ENCODE results near the gene DEDD.

The DEDD gene

DNA sequence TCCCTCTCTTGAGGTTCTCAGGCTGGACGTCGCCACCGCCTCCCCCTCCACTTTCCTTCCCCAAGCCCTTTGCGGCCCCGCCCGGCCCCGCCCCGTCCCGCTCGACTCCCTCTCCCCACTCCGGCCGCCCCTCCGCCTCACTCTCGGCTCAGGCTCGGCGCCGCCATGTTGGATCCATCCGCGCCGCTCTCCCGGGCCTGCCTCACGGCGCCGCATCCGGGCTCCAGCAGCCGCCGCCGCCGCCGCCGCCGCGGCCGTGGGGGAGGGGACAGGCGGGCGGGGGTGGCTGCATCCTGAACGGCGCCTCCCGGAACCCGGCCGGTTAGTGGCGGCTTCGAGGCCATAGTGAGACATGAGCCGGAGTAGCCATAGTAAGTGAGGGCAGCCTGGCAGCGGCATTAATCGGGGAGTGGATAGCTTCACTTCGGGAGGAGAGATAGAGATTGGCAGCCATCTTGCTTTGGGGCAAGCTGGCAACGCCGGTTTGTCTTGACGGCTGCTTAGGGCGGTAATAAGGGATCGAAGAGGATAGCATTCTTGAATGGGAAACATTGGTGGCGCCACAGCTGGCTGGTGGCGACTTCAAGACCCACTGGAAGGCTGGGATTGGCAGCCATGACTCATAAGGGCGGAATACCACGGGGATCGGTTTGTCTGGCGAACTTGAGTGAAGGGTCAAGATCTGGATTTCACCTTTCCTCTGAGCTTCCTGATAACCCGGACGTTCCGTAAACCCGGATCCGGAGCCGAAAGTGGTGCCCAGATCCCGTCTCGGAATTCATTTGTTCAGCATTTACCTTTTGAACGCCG lies at the start of gene DEDD:
Gene DEDD (minus strand): TSS at position 258 of the 810 bp plus-strand sequence. CDS start 8,205 bp downstream, outside the sequence.
- peak; percentile 98 for DNase-seq
- in situ Hi-C loops (cut with MboI; ENCODE audit: low pct_unique_long_range_greater_than_20kb, low sequenced_read_pairs), result no loop called here

DNA sequence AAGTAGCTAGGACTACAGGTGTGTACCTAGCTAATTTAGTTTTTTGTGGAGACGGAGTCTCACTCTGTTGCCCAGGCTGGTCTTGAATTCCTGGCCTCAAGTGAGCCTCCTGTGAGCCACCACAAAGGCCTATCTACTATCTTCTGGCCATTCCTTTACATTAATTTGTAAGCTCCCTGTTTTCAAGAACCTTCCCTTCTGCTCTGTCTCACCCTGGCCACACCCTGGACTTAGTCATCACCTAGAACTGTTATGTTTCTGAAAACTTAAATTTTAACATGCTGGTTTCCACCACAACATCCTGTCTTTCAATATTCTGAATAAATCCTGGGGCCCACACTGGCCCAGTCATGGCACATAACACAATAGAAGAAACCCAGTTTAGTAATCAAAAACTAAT lies 49.7 kb upstream of the DEDD start:
- in situ Hi-C loops (cut with MboI; ENCODE audit: low pct_unique_long_range_greater_than_20kb, low sequenced_read_pairs), result loop anchor here (25.0 kb wide), 1 partner anchor 205 kb away; no protein-coding TSS in a partner anchor

GRCh38 chr1:161180639-161181038 lies 48.2 kb upstream of the DEDD start:
- DNase-seq, result peak; percentile 58
- in situ Hi-C loops (cut with MboI; ENCODE audit: low pct_unique_long_range_greater_than_20kb, low sequenced_read_pairs), result loop anchor here (25.0 kb wide), 1 partner anchor 207 kb away; no protein-coding TSS in a partner anchor

More for the DNA sequence above, 49.7 kb upstream of the DEDD start:
- DNase-seq, result no peak

GRCh38 chr1:161179698-161180097 lies 47.2 kb upstream of the DEDD start:
- in situ Hi-C loops (cut with MboI; ENCODE audit: low pct_unique_long_range_greater_than_20kb, low sequenced_read_pairs), result loop anchor here (25.0 kb wide), 1 partner anchor 208 kb away; no protein-coding TSS in a partner anchor
- DNase-seq, result no peak

DNA sequence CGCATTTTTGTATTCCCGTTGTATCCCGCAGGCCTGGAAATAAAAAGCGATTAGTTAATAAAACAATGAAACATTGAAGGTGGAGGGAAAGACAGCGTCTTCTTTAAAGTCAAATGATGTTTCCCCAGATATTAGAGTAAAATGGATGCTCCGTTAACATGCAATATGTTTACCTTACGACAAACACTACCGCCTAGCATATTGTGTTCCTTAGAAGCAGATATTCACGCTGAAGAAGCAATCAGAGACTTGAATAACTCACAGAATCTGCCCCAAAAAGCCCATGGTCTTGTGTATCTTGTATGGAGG lies 45.4 kb upstream of the DEDD start:
- no peak for DNase-seq
- in situ Hi-C loops (cut with MboI; ENCODE audit: low pct_unique_long_range_greater_than_20kb, low sequenced_read_pairs), result loop anchor here (25.0 kb wide), 1 partner anchor 209 kb away; no protein-coding TSS in a partner anchor

DNA sequence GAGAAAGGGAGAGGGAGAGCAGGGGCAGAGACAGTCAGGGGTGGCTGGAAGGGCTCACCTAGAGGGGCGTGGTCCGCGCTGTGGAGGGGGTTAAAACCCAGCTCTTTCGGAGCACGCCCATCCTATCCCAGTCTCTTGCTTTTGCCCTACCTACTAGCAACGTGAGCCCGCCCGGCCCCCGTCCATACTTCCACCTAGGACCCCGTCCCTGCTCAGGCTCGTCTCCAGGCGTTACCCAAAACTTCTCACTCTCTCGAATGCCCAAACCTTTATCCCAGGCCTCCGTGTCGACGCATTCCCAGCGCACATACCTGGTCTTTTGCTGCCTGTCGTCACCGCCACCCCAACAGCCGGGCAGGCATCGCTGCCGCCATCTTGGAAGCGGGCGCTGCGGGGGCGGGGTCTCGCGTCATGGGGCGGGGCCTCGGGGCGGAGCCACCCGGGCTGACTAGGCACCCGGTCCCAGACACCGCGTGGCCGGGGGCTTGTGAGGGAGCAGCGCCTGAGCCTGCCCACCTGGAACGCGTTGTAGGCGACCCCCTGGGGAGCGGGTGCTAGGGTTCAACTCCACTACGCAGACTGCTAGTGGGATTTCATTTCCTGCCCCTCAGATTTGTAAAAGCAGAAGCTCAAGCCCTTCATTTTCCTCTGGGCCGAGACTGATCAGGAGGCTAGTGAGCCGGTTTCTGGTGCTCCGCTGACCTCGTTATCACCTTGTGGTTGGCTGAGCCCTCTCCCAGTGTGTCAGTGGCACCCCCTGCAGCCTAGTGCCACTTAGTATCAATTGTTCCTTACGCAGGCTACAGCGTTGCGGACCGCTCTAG lies 44.9 kb upstream of the DEDD start, which contains the start of gene B4GALT3:
Gene B4GALT3 (minus strand): TSS at position 396 of the 824 bp plus-strand sequence. CDS start 1,447 bp downstream, outside the sequence.
- peak; percentile 86 for DNase-seq
- in situ Hi-C loops (cut with MboI; ENCODE audit: low pct_unique_long_range_greater_than_20kb, low sequenced_read_pairs), result loop anchor here (25.0 kb wide), 1 partner anchor 210 kb away; no protein-coding TSS in a partner anchor

- DNase-seq, result no peak
- in situ Hi-C loops (cut with MboI; ENCODE audit: low pct_unique_long_range_greater_than_20kb, low sequenced_read_pairs), result loop anchor here (25.0 kb wide), 1 partner anchor 211 kb away; no protein-coding TSS in a partner anchor
Observed at GRCh38 chr1:161176468-161177111, 44.1 kb upstream of the DEDD start.

GRCh38 chr1:161175771-161176453 lies 43.4 kb upstream of the DEDD start:
- no peak for DNase-seq
- in situ Hi-C loops (cut with MboI; ENCODE audit: low pct_unique_long_range_greater_than_20kb, low sequenced_read_pairs), result loop anchor here (25.0 kb wide), 1 partner anchor 211 kb away; no protein-coding TSS in a partner anchor

DNA sequence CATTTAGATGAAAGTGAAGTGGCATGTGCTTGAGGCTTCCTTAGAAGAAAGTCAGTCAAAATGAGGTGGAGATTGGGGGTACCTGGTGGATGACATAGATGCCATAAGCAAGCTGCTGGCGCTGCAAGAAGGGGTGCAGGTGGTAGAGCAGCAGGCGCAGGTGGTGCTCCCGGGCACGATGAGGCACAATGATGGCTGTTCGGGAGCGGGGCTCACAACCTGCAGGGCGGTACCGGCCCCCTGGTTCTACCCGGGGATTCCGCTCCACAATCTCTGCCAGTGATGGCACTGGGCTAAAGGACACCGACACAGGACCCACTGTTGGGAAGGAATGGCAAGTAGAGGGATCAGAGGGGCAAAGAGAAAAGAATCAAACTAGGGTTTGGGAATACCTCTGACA lies 42.4 kb upstream of the DEDD start:
- DNase-seq, result no peak
- in situ Hi-C loops (cut with MboI; ENCODE audit: low pct_unique_long_range_greater_than_20kb, low sequenced_read_pairs), result loop anchor here (25.0 kb wide), 1 partner anchor 212 kb away; no protein-coding TSS in a partner anchor

DNA sequence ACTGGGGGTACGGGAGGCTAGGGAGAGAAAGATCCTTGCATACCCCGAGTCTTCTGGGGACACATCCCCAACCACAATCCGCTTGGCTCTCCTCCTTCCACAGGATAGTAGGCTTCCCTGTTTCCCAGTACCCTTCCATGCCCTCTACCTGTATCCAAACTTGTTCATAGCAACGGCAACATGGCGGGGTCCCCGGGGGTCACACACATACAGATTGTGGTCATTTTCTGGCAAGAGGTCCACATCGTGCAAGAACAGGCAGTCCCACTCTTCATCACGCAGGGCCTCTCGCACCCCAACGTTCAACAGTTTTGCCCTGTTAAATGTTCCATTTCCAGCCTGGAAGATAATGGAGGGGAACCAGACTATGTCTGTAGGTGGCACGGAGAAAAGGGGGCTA lies 41.2 kb upstream of the DEDD start:
- in situ Hi-C loops (cut with MboI; ENCODE audit: low pct_unique_long_range_greater_than_20kb, low sequenced_read_pairs), result no loop called here
- DNase-seq, result no peak

- in situ Hi-C loops (cut with MboI; ENCODE audit: low pct_unique_long_range_greater_than_20kb, low sequenced_read_pairs), result no loop called here
- no peak for DNase-seq
Observed at GRCh38 chr1:161172776-161173376, 40.4 kb upstream of the DEDD start.

DNA sequence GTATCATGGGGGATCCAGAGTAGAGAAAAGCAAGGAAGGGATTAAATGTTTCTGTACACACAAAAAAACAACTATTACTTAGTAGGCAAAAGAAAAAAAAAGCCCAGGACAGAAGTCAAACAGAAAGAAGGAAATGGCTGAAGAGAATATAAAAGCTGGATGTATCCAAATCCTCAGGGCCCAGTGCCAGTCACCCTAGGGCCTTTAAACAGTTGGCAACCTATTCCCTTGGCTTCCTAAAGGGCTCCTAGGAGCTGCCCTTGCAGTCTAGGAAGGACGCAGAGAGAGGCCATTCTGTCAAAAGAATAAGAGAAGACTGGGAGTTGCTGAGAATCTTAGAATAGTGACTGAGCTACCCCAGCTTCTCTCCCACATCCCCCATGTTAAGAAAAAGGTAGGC lies 39.9 kb upstream of the DEDD start:
- DNase-seq, result no peak
- in situ Hi-C loops (cut with MboI; ENCODE audit: low pct_unique_long_range_greater_than_20kb, low sequenced_read_pairs), result no loop called here

GRCh38 chr1:161171696-161172095 lies 39.2 kb upstream of the DEDD start:
- in situ Hi-C loops (cut with MboI; ENCODE audit: low pct_unique_long_range_greater_than_20kb, low sequenced_read_pairs), result no loop called here

DNA sequence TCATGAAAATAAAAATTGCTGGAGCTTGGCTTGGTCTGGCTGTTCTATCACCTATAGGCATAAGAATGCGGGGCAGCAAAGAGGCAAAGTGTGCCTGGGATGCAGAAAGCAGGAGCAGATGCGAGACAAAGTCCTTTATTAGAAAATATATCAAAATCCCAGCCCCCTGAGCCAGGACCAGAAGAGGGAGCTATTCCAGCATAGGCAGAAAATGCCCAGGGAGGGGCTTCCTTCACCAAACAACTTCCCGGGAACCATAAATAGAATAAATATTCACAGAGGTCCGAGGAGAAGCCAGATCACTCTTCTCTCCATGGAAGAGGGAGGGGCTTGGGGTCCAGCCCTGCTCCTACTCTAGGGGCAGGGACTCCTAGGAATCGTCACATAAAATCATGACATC lies 38.7 kb upstream of the DEDD start:
- in situ Hi-C loops (cut with MboI; ENCODE audit: low pct_unique_long_range_greater_than_20kb, low sequenced_read_pairs), result no loop called here
- DNase-seq, result no peak

More at GRCh38 chr1:161171696-161172095, 39.2 kb upstream of the DEDD start:
- no peak for DNase-seq

DNA sequence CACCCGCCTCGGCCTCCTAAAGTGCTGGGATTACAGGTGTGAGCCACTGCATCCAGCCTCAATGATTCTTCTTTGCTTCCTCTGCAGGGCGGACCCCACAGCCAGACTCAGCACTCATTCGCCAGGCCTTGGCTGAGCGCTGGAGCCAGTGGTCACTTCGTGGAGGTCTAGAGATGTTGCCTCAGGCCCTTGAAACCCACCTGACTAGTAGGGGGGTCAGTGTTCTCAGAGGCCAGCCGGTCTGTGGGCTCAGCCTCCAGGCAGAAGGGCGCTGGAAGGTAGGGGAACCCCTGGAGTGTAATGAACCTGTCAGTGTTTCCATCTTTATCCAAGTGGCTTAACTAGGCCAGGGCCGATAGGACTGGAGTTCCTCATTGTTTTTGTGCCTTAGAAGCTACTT lies 36.4 kb upstream of the DEDD start:
- in situ Hi-C loops (cut with MboI; ENCODE audit: low pct_unique_long_range_greater_than_20kb, low sequenced_read_pairs), result no loop called here
- no peak for DNase-seq

DNA sequence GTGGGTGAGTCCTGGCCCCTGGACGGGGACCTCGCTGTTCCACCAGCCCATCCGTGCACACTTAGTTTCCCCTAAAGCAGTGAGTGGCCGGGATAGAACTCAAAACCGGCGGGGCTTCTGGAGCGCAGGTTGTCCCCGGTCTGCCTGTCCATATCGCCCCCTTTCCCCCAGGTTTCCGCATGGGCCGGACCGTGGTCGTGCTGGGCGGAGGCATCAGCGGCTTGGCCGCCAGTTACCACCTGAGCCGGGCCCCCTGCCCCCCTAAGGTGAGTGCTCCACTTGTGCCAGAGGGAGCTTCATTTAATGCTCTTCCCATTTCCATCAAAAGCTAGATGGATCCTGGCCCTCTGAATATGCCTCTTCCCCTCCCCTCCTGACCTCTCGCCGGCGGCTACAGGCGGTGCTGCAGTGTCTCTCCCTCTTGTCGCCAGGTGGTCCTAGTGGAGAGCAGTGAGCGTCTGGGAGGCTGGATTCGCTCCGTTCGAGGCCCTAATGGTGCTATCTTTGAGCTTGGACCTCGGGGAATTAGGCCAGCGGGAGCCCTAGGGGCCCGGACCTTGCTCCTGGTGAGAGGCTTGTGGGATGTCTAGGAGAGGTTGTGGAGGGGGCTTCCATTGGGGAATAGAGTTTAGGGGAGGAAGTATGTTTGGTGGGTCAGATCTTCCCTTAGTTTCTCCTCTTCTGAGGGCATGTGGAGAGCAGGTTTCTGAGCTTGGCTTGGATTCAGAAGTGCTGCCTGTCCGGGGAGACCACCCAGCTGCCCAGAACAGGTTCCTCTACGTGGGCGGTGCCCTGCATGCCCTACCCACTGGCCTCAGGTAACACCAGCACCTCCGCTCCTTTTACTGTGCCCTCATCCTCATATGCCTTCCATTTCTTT lies 34.4 kb upstream of the DEDD start:
- in situ Hi-C loops (cut with MboI; ENCODE audit: low pct_unique_long_range_greater_than_20kb, low sequenced_read_pairs), result no loop called here
- peak; percentile 39 for DNase-seq

All from KBM-7 (cell line).